GM18951 (cell line): ENCODE data around the gene GAS5.
"Not testable (repeated sequence)": the region's sequence is repeated elsewhere in the genome, so short reads cannot be mapped to it uniquely, and the experiment has no call there.

Source experiments
- POLR2A ChIP-seq: IDR thresholded peaks from 4 replicates; pipeline ENCODE4 v1.6.1; 2011; ENCODE audit warnings: mild to moderate bottlenecking; ENCODE audit not compliant: insufficient read length, insufficient read depth; ENCODE audit errors: extremely low read depth
- in situ Hi-C: fragments of 300-500 bp; cut with MboI; formaldehyde crosslinking; loops from one replicate; pipeline ENCODE4 v1.12.0; 2022; ENCODE audit warnings: low sequenced_read_pairs, mixed read lengths, inconsistent platforms; ENCODE audit not compliant: unreplicated experiment

Gene GAS5

GRCh38 chr1:173886746-173887611 lies 19.2 kb upstream of the GAS5 start:
- no peak for TF ChIP-seq POLR2A
- in situ Hi-C loops = no loop called here

GRCh38 chr1:173884701-173885100 lies 16.9 kb upstream of the GAS5 start:
- no peak for TF ChIP-seq POLR2A
- in situ Hi-C loops = no loop called here

GRCh38 chr1:173881117-173881516 lies 13.3 kb upstream of the GAS5 start:
- in situ Hi-C loops = not testable (repeated sequence)

- TF ChIP-seq POLR2A = no peak
Measured at GRCh38 chr1:173878251-173878650, 10.5 kb upstream of the GAS5 start.

GRCh38 chr1:173876732-173877131 lies 8.9 kb upstream of the GAS5 start:
- in situ Hi-C loops = no loop called here

More at GRCh38 chr1:173878251-173878650, 10.5 kb upstream of the GAS5 start:
- in situ Hi-C loops = no loop called here

GRCh38 chr1:173871500-173871899 lies 3.7 kb upstream of the GAS5 start:
- TF ChIP-seq POLR2A = no peak
- in situ Hi-C loops = no loop called here

More at GRCh38 chr1:173876732-173877131, 8.9 kb upstream of the GAS5 start:
- no peak for TF ChIP-seq POLR2A

GRCh38 chr1:173871091-173871490 lies 3.3 kb upstream of the GAS5 start:
- in situ Hi-C loops = no loop called here
- TF ChIP-seq POLR2A = no peak

GRCh38 chr1:173870252-173871075 lies 2.7 kb upstream of the GAS5 start:
- TF ChIP-seq POLR2A = peak; percentile 40

GRCh38 chr1:173869021-173869359 lies 1.2 kb upstream of the GAS5 start:
- in situ Hi-C loops = no loop called here
- TF ChIP-seq POLR2A = no peak

More at GRCh38 chr1:173870252-173871075, 2.7 kb upstream of the GAS5 start:
- in situ Hi-C loops = no loop called here

GRCh38 chr1:173868266-173869020 lies 654 bp upstream of the GAS5 start, which contains the start of gene ZBTB37:
Gene ZBTB37, plus strand, starts transcription at chr1:173868380. Its CDS starts 1,846 bp downstream, at chr1:173870226.
- TF ChIP-seq POLR2A = peak; percentile 40
- in situ Hi-C loops = no loop called here

- in situ Hi-C loops = no loop called here
- TF ChIP-seq POLR2A = no peak
Measured at GRCh38 chr1:173867141-173867752, 542 bp downstream of the GAS5 start.

- in situ Hi-C loops = no loop called here
Measured at GRCh38 chr1:173866413-173867115, 1.2 kb downstream of the GAS5 start.

More at GRCh38 chr1:173866413-173867115, 1.2 kb downstream of the GAS5 start:
- TF ChIP-seq POLR2A = peak; percentile 36
